VCaP (cell line): ENCODE measurements around the gene ATXN2L.
A peak's percentile ranks its signal among the peaks of the same experiment; 100 is the strongest.
"Not testable (repeated sequence)": the region's sequence is repeated elsewhere in the genome, so short reads cannot be mapped to it uniquely, and the experiment has no call there.

Experiments
- H3K27ac ChIP-seq: fragments of 450-650 bp; 2 replicates; pipeline ENCODE4 v1.5.1; 2017
- CTCF ChIP-seq: fragments of 450-650 bp; conservative IDR thresholded peaks from 2 replicates; pipeline ENCODE4 v1.5.1; 2017; ENCODE audit warnings: mild to moderate bottlenecking, moderate library complexity

The ATXN2L gene

GRCh38 chr16:28880589-28880915 lies 57.8 kb downstream of the ATXN2L start:
- H3K27ac ChIP-seq: peak overlapping the region; percentile 10; the same call in 1 of the 2 replicates
- no peak for TF ChIP-seq CTCF

- TF ChIP-seq CTCF: no peak
- H3K27ac ChIP-seq: no peak overlapping the region
Observed at GRCh38 chr16:28880955-28881354, 58.2 kb downstream of the ATXN2L start.

- not testable (repeated sequence) for H3K27ac ChIP-seq
Observed at GRCh38 chr16:28881565-28881964, 58.8 kb downstream of the ATXN2L start.

- H3K27ac ChIP-seq: no peak overlapping the region
- TF ChIP-seq CTCF: no peak
Observed at GRCh38 chr16:28882551-28883160, 59.9 kb downstream of the ATXN2L start.

- H3K27ac ChIP-seq: no peak overlapping the region
- TF ChIP-seq CTCF: no peak
Observed at GRCh38 chr16:28883221-28883996, 60.6 kb downstream of the ATXN2L start.

GRCh38 chr16:28884045-28884444 lies 61.2 kb downstream of the ATXN2L start:
- no peak for TF ChIP-seq CTCF
- no peak overlapping the region for H3K27ac ChIP-seq
